Head of caudate nucleus (tissue), 42 donors: ENCODE data around the gene CNTNAP2.
"Not testable (repeated sequence)": the region's sequence is repeated elsewhere in the genome, so short reads cannot be mapped to it uniquely, and the experiment has no call there.

Experiments
- DNase-seq, 42 donors: peaks; one replicate each; pipeline versions ENCODE4 v3.0.0 to v3.0.0-alpha.2; 2020 to 2021; ENCODE audit warnings: mixed read lengths in 7 of 42
- intact Hi-C: fragments of 100-400 bp; cut with DNase I; formaldehyde crosslinking; loops from one replicate; pipeline ENCODE4 v1.15.0; 2022

The CNTNAP2 gene

GRCh38 chr7:148318102-148318811 lies 2201.7 kb downstream of the CNTNAP2 start:
- no peak for DNase-seq
- intact Hi-C loops, result no loop called here

- DNase-seq, result no peak
- intact Hi-C loops, result no loop called here
These were observed 2202.2 kb downstream of the CNTNAP2 start for GRCh38 chr7:148318838-148319237.

- intact Hi-C loops, result no loop called here
- DNase-seq, result no peak
These were observed 2202.8 kb downstream of the CNTNAP2 start for GRCh38 chr7:148319316-148319808.

- no peak for DNase-seq
- intact Hi-C loops, result no loop called here
These were observed 2208.6 kb downstream of the CNTNAP2 start for GRCh38 chr7:148325208-148325607.

- DNase-seq, result no peak
- intact Hi-C loops, result no loop called here
These were observed 2210.8 kb downstream of the CNTNAP2 start for GRCh38 chr7:148327379-148327778.

GRCh38 chr7:148328906-148329305 lies 2212.3 kb downstream of the CNTNAP2 start:
- intact Hi-C loops, result no loop called here
- no peak for DNase-seq

GRCh38 chr7:148330124-148330818 lies 2213.7 kb downstream of the CNTNAP2 start:
- intact Hi-C loops, result no loop called here

GRCh38 chr7:148330822-148331221 lies 2214.2 kb downstream of the CNTNAP2 start:
- intact Hi-C loops, result no loop called here

More at GRCh38 chr7:148330124-148330818, 2213.7 kb downstream of the CNTNAP2 start:
- no peak for DNase-seq

GRCh38 chr7:148331456-148331855 lies 2214.9 kb downstream of the CNTNAP2 start:
- intact Hi-C loops, result not testable (repeated sequence)
- peak in 2 of 42 donors; percentile 25 to 48 for DNase-seq

More at GRCh38 chr7:148330822-148331221, 2214.2 kb downstream of the CNTNAP2 start:
- DNase-seq, result no peak

- no peak for DNase-seq
- intact Hi-C loops, result no loop called here
These were observed 2215.9 kb downstream of the CNTNAP2 start for GRCh38 chr7:148332191-148333186.

GRCh38 chr7:148334441-148334956 lies 2217.9 kb downstream of the CNTNAP2 start:
- DNase-seq, result no peak
- intact Hi-C loops, result no loop called here

GRCh38 chr7:148334959-148335577 lies 2218.5 kb downstream of the CNTNAP2 start:
- peak in 17 of 42 donors; percentile 8 to 61 (median 18) for DNase-seq
- intact Hi-C loops, result no loop called here

GRCh38 chr7:148335790-148336189 lies 2219.2 kb downstream of the CNTNAP2 start:
- no peak for DNase-seq
- intact Hi-C loops, result no loop called here

GRCh38 chr7:148336411-148336810 lies 2219.8 kb downstream of the CNTNAP2 start:
- no peak for DNase-seq
- intact Hi-C loops, result no loop called here

GRCh38 chr7:148337246-148337965 lies 2220.8 kb downstream of the CNTNAP2 start:
- DNase-seq, result no peak
- intact Hi-C loops, result no loop called here

- intact Hi-C loops, result no loop called here
These were observed 2221.6 kb downstream of the CNTNAP2 start for GRCh38 chr7:148337995-148338747.

More at GRCh38 chr7:148337995-148338747, 2221.6 kb downstream of the CNTNAP2 start:
- no peak for DNase-seq
